HUES6 (cell line): ENCODE results near the gene CUEDC1.
A peak's percentile ranks its signal among the peaks of the same experiment; 100 is the strongest.
"Not testable (repeated sequence)": the region's sequence is repeated elsewhere in the genome, so short reads cannot be mapped to it uniquely, and the experiment has no call there.

Experiments
- H3K27ac ChIP-seq: 2 replicates; pipeline ENCODE4 v1.7.0; 2013; ENCODE audit warnings: low read depth, mild to moderate bottlenecking, low read length, inconsistent platforms
- H3K27me3 ChIP-seq: 2 replicates; pipeline ENCODE4 v1.6.1; 2013; ENCODE audit warnings: low read length; ENCODE audit not compliant: control insufficient read depth, insufficient read depth
- H3K36me3 ChIP-seq: 2 replicates; pipeline ENCODE4 v1.6.1; 2013; ENCODE audit warnings: low read length; ENCODE audit not compliant: control insufficient read depth, insufficient read depth
- H3K4me1 ChIP-seq: 2 replicates; pipeline ENCODE4 v1.6.1; 2013; ENCODE audit warnings: low read length; ENCODE audit not compliant: control insufficient read depth, insufficient read depth
- H3K4me3 ChIP-seq: 2 replicates; pipeline ENCODE4 v1.5.1; 2013; ENCODE audit warnings: low read depth, low read length
- H3K9ac ChIP-seq: one replicate; pipeline ENCODE4 v1.6.1; 2013; ENCODE audit warnings: mild to moderate bottlenecking, low read length
- H3K9me3 ChIP-seq: 2 replicates; pipeline ENCODE4 v1.6.1; 2013; ENCODE audit warnings: low read depth, low read length; ENCODE audit not compliant: control insufficient read depth, insufficient read depth

CUEDC1 gene

GRCh38 chr17:57852955-57853328 is 102.3 kb downstream of the CUEDC1 start:
- no peaks in the 10 kb centered on the region for H3K27me3 ChIP-seq
- H3K36me3 ChIP-seq = 0 out of 2 replicates have a peak, but pooled peaks cover 3% of the 10 kb centered on the region
- peaks cover 32% of the 10 kb centered on the region; the same call in 1 of the 2 replicates for H3K4me1 ChIP-seq
- H3K27ac ChIP-seq = no peak overlapping the region
- H3K9me3 ChIP-seq = no peaks in the 10 kb centered on the region
- H3K9ac ChIP-seq = no peak overlapping the region
- H3K4me3 ChIP-seq = no peak overlapping the region

GRCh38 chr17:57852092-57852954 is 102.9 kb downstream of the CUEDC1 start:
- Histone ChIP-seq H3K27me3 (no peaks in the 10 kb centered on the region), H3K9me3 (no peaks in the 10 kb centered on the region), H3K4me1 (peaks cover 32% of the 10 kb centered on the region; the same call in 1 of the 2 replicates), H3K27ac (no peak overlapping the region; the same call in 1 of the 2 replicates), H3K4me3 (peak overlapping the region; percentile 4; the same call in 1 of the 2 replicates), H3K36me3 (0 out of 2 replicates have a peak, but pooled peaks cover 4% of the 10 kb centered on the region), H3K9ac (no peak overlapping the region)

- Histone ChIP-seq H3K4me1 (peaks cover 22% of the 10 kb centered on the region; the same call in 1 of the 2 replicates), H3K27ac (peak within 1 kb of the TSS; percentile 63; the same call in 1 of the 2 replicates), H3K9ac (peak within 1 kb of the TSS; percentile 85), H3K4me3 (peak within 1 kb of the TSS; percentile 93), H3K27me3 (no peaks in the 10 kb centered on the region), H3K36me3 (peaks cover 10% of the 10 kb centered on the region), H3K9me3 (no peaks in the 10 kb centered on the region)
Measured at GRCh38 chr17:57849874-57850754, 105.1 kb downstream of the CUEDC1 start, which contains the start of gene MRPS23. Gene MRPS23 (minus strand): TSS chr17:57850044. CDS start chr17:57850010, 34 bp downstream.

GRCh38 chr17:57849163-57849873 is 105.9 kb downstream of the CUEDC1 start:
- Histone ChIP-seq H3K9ac (peak overlapping the region; percentile 85), H3K27me3 (no peaks in the 10 kb centered on the region), H3K27ac (peak overlapping the region; percentile 49; the same call in 1 of the 2 replicates), H3K4me3 (peak overlapping the region; percentile 93), H3K4me1 (peaks cover 22% of the 10 kb centered on the region; the same call in 1 of the 2 replicates), H3K9me3 (no peaks in the 10 kb centered on the region), H3K36me3 (peaks cover 14% of the 10 kb centered on the region)

- not testable (repeated sequence) for H3K9me3 ChIP-seq, H3K4me3 ChIP-seq, H3K9ac ChIP-seq, H3K27me3 ChIP-seq, H3K27ac ChIP-seq
- peaks cover 26% of the 10 kb centered on the region for H3K36me3 ChIP-seq
- H3K4me1 ChIP-seq = peaks cover 12% of the 10 kb centered on the region; the same call in 1 of the 2 replicates
Measured at GRCh38 chr17:57846056-57846945, 108.9 kb downstream of the CUEDC1 start.

- no peaks in the 10 kb centered on the region for H3K9me3 ChIP-seq
- H3K4me1 ChIP-seq = no peaks in the 10 kb centered on the region
- no peak overlapping the region for H3K27ac ChIP-seq
- no peaks in the 10 kb centered on the region for H3K27me3 ChIP-seq
- no peak overlapping the region for H3K9ac ChIP-seq
- H3K4me3 ChIP-seq = no peak overlapping the region
- peaks cover 53% of the 10 kb centered on the region for H3K36me3 ChIP-seq
Measured at GRCh38 chr17:57842280-57842679, 112.9 kb downstream of the CUEDC1 start.

- H3K27me3 ChIP-seq = no peaks in the 10 kb centered on the region
- H3K36me3 ChIP-seq = peaks cover 47% of the 10 kb centered on the region
- H3K4me3 ChIP-seq = no peak overlapping the region
- no peak overlapping the region for H3K27ac ChIP-seq
- H3K9me3 ChIP-seq = no peaks in the 10 kb centered on the region
- H3K9ac ChIP-seq = no peak overlapping the region
- no peaks in the 10 kb centered on the region for H3K4me1 ChIP-seq
Measured at GRCh38 chr17:57839571-57839923, 115.7 kb downstream of the CUEDC1 start.

- Histone ChIP-seq H3K9ac (no peak overlapping the region), H3K4me3 (no peak overlapping the region), H3K4me1 (peaks cover 3% of the 10 kb centered on the region; the same call in 1 of the 2 replicates), H3K9me3 (no peaks in the 10 kb centered on the region), H3K27me3 (no peaks in the 10 kb centered on the region), H3K27ac (no peak overlapping the region), H3K36me3 (peaks cover 47% of the 10 kb centered on the region)
Measured at GRCh38 chr17:57838857-57839570, 116.2 kb downstream of the CUEDC1 start.

GRCh38 chr17:57838453-57838852 is 116.8 kb downstream of the CUEDC1 start:
- H3K27ac ChIP-seq = no peak overlapping the region
- H3K9me3 ChIP-seq = no peaks in the 10 kb centered on the region
- H3K9ac ChIP-seq = no peak overlapping the region
- peaks cover 3% of the 10 kb centered on the region; the same call in 1 of the 2 replicates for H3K4me1 ChIP-seq
- no peak overlapping the region for H3K4me3 ChIP-seq
- H3K27me3 ChIP-seq = no peaks in the 10 kb centered on the region
- peaks cover 45% of the 10 kb centered on the region for H3K36me3 ChIP-seq
